HG03457 (cell line): ENCODE measurements around the gene SRRM2.
A peak's percentile ranks its signal among the peaks of the same experiment; 100 is the strongest.

Source experiments
- ATAC-seq: cut with Tn5 transposase; IDR thresholded peaks from one replicate; pipeline ENCODE4 v1.9.1; 2021; ENCODE audit warnings: moderate number of reproducible peaks; ENCODE audit not compliant: unreplicated experiment

The SRRM2 gene

GRCh38 chr16:2752035-2752849 lies at the start of gene SRRM2:
Gene SRRM2 (plus strand): TSS chr16:2752638. CDS start chr16:2756365, 3,727 bp downstream.
- ATAC-seq = peak; percentile 55

GRCh38 chr16:2702871-2703745 lies 49.3 kb upstream of the SRRM2 start:
- no peak for ATAC-seq

GRCh38 chr16:2704166-2704982 lies 48.1 kb upstream of the SRRM2 start:
- no peak for ATAC-seq

GRCh38 chr16:2704983-2705275 lies 47.5 kb upstream of the SRRM2 start:
- ATAC-seq = no peak

GRCh38 chr16:2705351-2705750 lies 47.1 kb upstream of the SRRM2 start:
- no peak for ATAC-seq

- no peak for ATAC-seq
Measured at GRCh38 chr16:2706085-2706484, 46.4 kb upstream of the SRRM2 start.

- no peak for ATAC-seq
Measured at GRCh38 chr16:2706611-2707311, 45.7 kb upstream of the SRRM2 start.

- no peak for ATAC-seq
Measured at GRCh38 chr16:2707368-2708289, 44.8 kb upstream of the SRRM2 start.

- no peak for ATAC-seq
Measured at GRCh38 chr16:2708290-2708639, 44.2 kb upstream of the SRRM2 start.

- no peak for ATAC-seq
Measured at GRCh38 chr16:2708955-2709587, 43.4 kb upstream of the SRRM2 start.

GRCh38 chr16:2709588-2709984 lies 42.9 kb upstream of the SRRM2 start:
- no peak for ATAC-seq

- ATAC-seq = no peak
Measured at GRCh38 chr16:2710021-2710710, 42.3 kb upstream of the SRRM2 start.

- ATAC-seq = no peak
Measured at GRCh38 chr16:2710711-2711231, 41.7 kb upstream of the SRRM2 start.

GRCh38 chr16:2711370-2712062 lies 40.9 kb upstream of the SRRM2 start:
- no peak for ATAC-seq

- no peak for ATAC-seq
Measured at GRCh38 chr16:2712063-2712441, 40.4 kb upstream of the SRRM2 start.

GRCh38 chr16:2712546-2712945 lies 39.9 kb upstream of the SRRM2 start:
- ATAC-seq = no peak

- ATAC-seq = no peak
Measured at GRCh38 chr16:2713523-2713922, 38.9 kb upstream of the SRRM2 start.
